GM23338 (cell line): ENCODE results near the gene CTDSPL.

Source experiments
- CREB1 ChIP-seq: fragments of 250-450 bp; sonication (Bioruptor Pico); IDR thresholded peaks from 2 replicates; pipeline ENCODE4 v1.5.0; 2020; ENCODE audit warnings: low read depth, mild to moderate bottlenecking, moderate library complexity
- EZH2 ChIP-seq: fragments of 200-600 bp; sonication (generic); IDR thresholded peaks from one replicate; pipeline ENCODE4 v1.8.0; 2017; ENCODE audit warnings: antibody characterized with exemption, mild to moderate bottlenecking, low read depth; ENCODE audit not compliant: unreplicated experiment
- EZH2phosphoT487 ChIP-seq: fragments of 200-600 bp; sonication (generic); IDR thresholded peaks from one replicate; pipeline ENCODE4 v1.8.1; 2018; ENCODE audit warnings: antibody characterized with exemption; ENCODE audit not compliant: unreplicated experiment
- JUNB ChIP-seq: IDR thresholded peaks from one replicate; pipeline ENCODE4 v1.6.1; 2016; ENCODE audit warnings: antibody characterized with exemption; ENCODE audit not compliant: unreplicated experiment
- NANOG ChIP-seq: IDR thresholded peaks from 2 replicates; pipeline ENCODE4 v1.6.1; 2016; ENCODE audit warnings: antibody characterized with exemption, borderline replicate concordance
- POLR2AphosphoS5 ChIP-seq: IDR thresholded peaks from 2 replicates; pipeline ENCODE4 v1.6.1; 2016; ENCODE audit warnings: antibody characterized with exemption, low read depth
- REST ChIP-seq: IDR thresholded peaks from one replicate; pipeline ENCODE4 v1.6.1; 2018; ENCODE audit warnings: antibody characterized with exemption; ENCODE audit not compliant: unreplicated experiment
- STAT1 ChIP-seq: IDR thresholded peaks from one replicate; pipeline ENCODE4 v1.6.1; 2016; ENCODE audit warnings: antibody characterized with exemption; ENCODE audit not compliant: unreplicated experiment
- TF ChIP-seq, protein P1 (sequence below), 2 experiments: fragments of 200-600 bp in 1 of 2; sonication (generic) in 1 of 2; conservative IDR thresholded peaks; 2 replicates each; pipeline versions ENCODE4 v1.5.1 to v1.6.1; 2016 to 2017; ENCODE audit warnings: antibody characterized with exemption in 2 of 2, low read depth in 2 of 2, mild to moderate bottlenecking in 2 of 2, moderate library complexity in 1 of 2
- TF ChIP-seq, protein P2 (sequence below): IDR thresholded peaks from 2 replicates; pipeline ENCODE4 v1.6.1; 2016; ENCODE audit warnings: antibody characterized with exemption

DNA sequence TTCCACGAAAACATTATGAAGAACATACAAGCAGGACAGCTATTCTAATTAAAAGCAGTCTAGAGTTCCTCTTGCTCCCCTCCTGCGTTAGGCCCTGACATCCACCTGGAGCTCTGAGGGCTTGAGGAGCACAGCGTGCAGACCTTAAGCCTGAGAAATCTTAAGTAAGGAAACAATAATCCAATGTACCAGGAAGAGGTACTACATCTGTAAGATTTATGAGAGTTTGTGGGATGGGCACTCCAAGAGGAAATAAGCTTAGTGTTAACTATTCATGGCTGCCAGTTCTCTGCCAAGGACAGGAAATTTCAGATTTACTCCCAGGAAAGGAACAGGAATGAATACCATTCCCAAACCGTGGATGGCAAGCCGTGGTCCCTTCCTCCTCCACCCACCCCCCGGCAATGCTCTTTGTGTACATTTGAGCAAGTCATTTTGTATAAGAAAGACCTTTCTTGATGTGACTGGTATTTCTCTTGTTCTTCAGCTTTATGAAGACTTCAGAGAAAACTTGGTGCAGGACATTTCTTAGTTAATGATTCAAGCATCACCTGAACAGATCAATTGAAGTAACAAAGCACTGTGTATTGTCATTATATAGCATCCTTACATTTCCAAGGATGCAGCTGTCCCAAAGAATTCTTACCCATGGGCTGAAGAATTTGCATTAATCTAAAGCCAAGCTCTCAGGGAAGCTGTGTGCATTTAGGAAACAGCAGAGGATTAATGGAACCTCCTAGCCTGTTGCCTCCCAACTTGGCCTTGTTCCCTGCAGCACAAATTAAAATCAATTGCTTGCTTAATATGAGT, 100.1 kb downstream of the CTDSPL start:
- TF ChIP-seq, protein P1, sequence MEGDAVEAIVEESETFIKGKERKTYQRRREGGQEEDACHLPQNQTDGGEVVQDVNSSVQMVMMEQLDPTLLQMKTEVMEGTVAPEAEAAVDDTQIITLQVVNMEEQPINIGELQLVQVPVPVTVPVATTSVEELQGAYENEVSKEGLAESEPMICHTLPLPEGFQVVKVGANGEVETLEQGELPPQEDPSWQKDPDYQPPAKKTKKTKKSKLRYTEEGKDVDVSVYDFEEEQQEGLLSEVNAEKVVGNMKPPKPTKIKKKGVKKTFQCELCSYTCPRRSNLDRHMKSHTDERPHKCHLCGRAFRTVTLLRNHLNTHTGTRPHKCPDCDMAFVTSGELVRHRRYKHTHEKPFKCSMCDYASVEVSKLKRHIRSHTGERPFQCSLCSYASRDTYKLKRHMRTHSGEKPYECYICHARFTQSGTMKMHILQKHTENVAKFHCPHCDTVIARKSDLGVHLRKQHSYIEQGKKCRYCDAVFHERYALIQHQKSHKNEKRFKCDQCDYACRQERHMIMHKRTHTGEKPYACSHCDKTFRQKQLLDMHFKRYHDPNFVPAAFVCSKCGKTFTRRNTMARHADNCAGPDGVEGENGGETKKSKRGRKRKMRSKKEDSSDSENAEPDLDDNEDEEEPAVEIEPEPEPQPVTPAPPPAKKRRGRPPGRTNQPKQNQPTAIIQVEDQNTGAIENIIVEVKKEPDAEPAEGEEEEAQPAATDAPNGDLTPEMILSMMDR (conservative IDR thresholded peaks at IDR 0.05; ENCODE audit: low read depth in 2 of 2), result no peak
- no peak for TF ChIP-seq EZH2
- no peak for TF ChIP-seq POLR2AphosphoS5
- no peak for TF ChIP-seq EZH2phosphoT487
- TF ChIP-seq REST, result no peak
- TF ChIP-seq, protein P2, sequence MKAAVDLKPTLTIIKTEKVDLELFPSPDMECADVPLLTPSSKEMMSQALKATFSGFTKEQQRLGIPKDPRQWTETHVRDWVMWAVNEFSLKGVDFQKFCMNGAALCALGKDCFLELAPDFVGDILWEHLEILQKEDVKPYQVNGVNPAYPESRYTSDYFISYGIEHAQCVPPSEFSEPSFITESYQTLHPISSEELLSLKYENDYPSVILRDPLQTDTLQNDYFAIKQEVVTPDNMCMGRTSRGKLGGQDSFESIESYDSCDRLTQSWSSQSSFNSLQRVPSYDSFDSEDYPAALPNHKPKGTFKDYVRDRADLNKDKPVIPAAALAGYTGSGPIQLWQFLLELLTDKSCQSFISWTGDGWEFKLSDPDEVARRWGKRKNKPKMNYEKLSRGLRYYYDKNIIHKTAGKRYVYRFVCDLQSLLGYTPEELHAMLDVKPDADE, result no peak
- no peak for TF ChIP-seq STAT1
- no peak for TF ChIP-seq CREB1 (CRISPR knock-in tag)
- no peak for TF ChIP-seq JUNB
- TF ChIP-seq NANOG, result peak; percentile 76
